Loucy (cell line): ENCODE results near the gene AKAP6.

Experiments
- EZH2phosphoT487 ChIP-seq: fragments of 200-600 bp; IDR thresholded peaks from 2 replicates; pipeline ENCODE4 v1.6.1; 2018; ENCODE audit warnings: antibody characterized with exemption, mild to moderate bottlenecking, moderate library complexity, borderline replicate concordance
- TF ChIP-seq, protein P1 (sequence below): fragments of 200-600 bp; sonication (generic); conservative IDR thresholded peaks from 2 replicates; pipeline ENCODE4 v1.5.1; 2014; ENCODE audit warnings: mild to moderate bottlenecking, antibody characterized with exemption, low read length

DNA sequence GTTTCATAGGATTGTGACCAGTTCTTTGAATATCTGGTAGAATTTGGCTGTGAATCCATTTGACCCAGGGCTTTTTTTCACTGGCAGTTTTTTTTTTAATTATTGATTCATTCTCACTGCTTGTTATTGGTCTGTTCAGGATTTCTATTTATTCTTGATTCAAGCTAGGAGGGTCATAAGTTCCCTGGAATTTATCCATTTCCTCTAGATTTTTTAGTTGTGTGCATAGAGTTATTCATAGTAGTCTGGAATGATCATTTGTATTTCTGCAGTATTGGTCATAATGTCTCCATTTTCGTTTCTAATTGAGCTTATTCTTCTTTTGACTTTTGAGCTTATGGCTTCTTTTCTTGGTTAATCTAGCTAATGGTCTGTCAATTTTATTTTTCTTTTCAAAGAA, 291.6 kb downstream of the AKAP6 start:
- TF ChIP-seq, protein P1, sequence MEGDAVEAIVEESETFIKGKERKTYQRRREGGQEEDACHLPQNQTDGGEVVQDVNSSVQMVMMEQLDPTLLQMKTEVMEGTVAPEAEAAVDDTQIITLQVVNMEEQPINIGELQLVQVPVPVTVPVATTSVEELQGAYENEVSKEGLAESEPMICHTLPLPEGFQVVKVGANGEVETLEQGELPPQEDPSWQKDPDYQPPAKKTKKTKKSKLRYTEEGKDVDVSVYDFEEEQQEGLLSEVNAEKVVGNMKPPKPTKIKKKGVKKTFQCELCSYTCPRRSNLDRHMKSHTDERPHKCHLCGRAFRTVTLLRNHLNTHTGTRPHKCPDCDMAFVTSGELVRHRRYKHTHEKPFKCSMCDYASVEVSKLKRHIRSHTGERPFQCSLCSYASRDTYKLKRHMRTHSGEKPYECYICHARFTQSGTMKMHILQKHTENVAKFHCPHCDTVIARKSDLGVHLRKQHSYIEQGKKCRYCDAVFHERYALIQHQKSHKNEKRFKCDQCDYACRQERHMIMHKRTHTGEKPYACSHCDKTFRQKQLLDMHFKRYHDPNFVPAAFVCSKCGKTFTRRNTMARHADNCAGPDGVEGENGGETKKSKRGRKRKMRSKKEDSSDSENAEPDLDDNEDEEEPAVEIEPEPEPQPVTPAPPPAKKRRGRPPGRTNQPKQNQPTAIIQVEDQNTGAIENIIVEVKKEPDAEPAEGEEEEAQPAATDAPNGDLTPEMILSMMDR = no peak
- no peak for TF ChIP-seq EZH2phosphoT487
